EH (cell line): Measurements from ENCODE around the gene DIS3L2.
"Not testable (repeated sequence)": the region's sequence is repeated elsewhere in the genome, so short reads cannot be mapped to it uniquely, and the experiment has no call there.

Experiments used
- DNase-seq: peaks from one replicate; pipeline ENCODE4 v3.0.0-alpha.2; 2015; ENCODE audit warnings: low read depth

DIS3L2 gene

GRCh38 chr2:232296776-232297525 lies 335.4 kb downstream of the DIS3L2 start:
- peak; percentile 34 for DNase-seq

- no peak for DNase-seq
These were observed 337.6 kb downstream of the DIS3L2 start for GRCh38 chr2:232299084-232299483.

- DNase-seq = no peak
These were observed 338.6 kb downstream of the DIS3L2 start for GRCh38 chr2:232299927-232300674.

- peak; percentile 31 for DNase-seq
These were observed 339.4 kb downstream of the DIS3L2 start for GRCh38 chr2:232300894-232301387.

GRCh38 chr2:232304236-232304635 lies 342.7 kb downstream of the DIS3L2 start:
- no peak for DNase-seq

GRCh38 chr2:232306741-232307305 lies 345.3 kb downstream of the DIS3L2 start:
- no peak for DNase-seq

GRCh38 chr2:232307854-232308253 lies 346.3 kb downstream of the DIS3L2 start:
- DNase-seq = no peak

- DNase-seq = no peak
These were observed 347.5 kb downstream of the DIS3L2 start for GRCh38 chr2:232308986-232309385.

- no peak for DNase-seq
These were observed 348.1 kb downstream of the DIS3L2 start for GRCh38 chr2:232309592-232309991.

GRCh38 chr2:232310121-232310520 lies 348.6 kb downstream of the DIS3L2 start:
- DNase-seq = no peak

GRCh38 chr2:232310696-232311095 lies 349.2 kb downstream of the DIS3L2 start:
- no peak for DNase-seq

GRCh38 chr2:232313645-232314044 lies 352.1 kb downstream of the DIS3L2 start:
- not testable (repeated sequence) for DNase-seq

- DNase-seq = peak; percentile 88
These were observed 353.8 kb downstream of the DIS3L2 start for GRCh38 chr2:232315049-232315922.

GRCh38 chr2:232315923-232316299 lies 354.4 kb downstream of the DIS3L2 start:
- no peak for DNase-seq

GRCh38 chr2:232316461-232317330 lies 355.2 kb downstream of the DIS3L2 start:
- DNase-seq = no peak

- DNase-seq = no peak
These were observed 356.8 kb downstream of the DIS3L2 start for GRCh38 chr2:232318169-232318855.

GRCh38 chr2:232319067-232319802 lies 357.7 kb downstream of the DIS3L2 start:
- DNase-seq = no peak

GRCh38 chr2:232319803-232320442 lies 358.4 kb downstream of the DIS3L2 start:
- no peak for DNase-seq

GRCh38 chr2:232320443-232320803 lies 358.9 kb downstream of the DIS3L2 start:
- DNase-seq = no peak
